Glomerular endothelial cell (primary cell): ENCODE measurements around the gene ASXL1. TPM values are rescaled to one million over a fixed set of nuclear protein-coding genes. Genes with fewer than 3 reads are reported as not detected.

Experiments
- DNase-seq: peaks from one replicate; pipeline ENCODE4 v3.0.0-alpha.2; 2011; ENCODE audit warnings: low read depth, low spot score; ENCODE audit errors: extremely low read depth
- total RNA-seq: library from RNA; depleted of rRNA; stranded (reverse); fragments of >200 nt; gene quantifications from 2 replicates; pipeline ENCODE4 v1.2.3, GENCODE V29; 2015

The ASXL1 gene
- total RNA-seq, 1 donor from 2014 or later: 71.8 TPM

DNA sequence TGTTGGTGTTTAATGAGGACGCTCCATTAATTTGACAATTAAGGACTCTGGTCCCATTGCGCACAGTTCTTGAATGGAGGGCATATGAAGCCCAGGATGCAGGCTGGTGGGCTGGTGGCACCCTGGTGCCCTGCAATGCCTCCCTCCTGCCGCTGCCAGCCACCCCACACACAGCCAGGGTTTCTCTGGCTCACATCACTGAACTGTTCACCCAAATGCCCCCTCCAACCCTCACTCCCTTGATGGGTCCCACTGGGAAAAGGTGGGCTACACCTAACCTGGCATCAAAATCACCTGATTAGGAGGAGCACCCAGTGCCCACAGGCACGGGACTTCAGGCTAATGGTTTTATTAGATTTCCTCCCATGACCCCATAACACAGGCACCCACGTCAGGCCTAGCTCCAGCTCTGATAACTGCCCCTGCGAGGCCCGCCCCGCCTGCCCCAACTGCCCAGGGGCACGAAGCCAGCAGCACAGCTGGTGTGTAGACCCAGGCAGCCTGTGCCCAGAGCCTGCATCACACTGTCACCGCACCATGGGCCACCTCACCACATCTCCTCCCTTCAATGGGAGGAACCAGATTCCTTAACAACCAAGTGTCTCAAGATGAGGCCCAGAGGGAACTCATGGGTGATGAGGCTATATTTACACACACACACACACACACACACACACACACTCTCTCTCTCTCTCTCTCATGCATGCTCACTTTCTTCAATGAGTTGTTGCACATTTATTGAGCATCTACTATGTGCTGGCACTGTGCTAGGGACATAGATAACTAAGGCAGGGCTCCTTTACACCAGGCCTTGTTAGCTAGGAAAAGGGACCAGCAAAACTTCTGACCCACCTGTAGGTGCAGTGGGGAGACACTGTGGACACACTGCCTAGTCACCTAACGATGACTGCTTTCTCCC is 119.7 kb downstream of the ASXL1 start:
- no peak for DNase-seq

- DNase-seq: no peak
These were observed 120.4 kb downstream of the ASXL1 start for GRCh38 chr20:32478576-32478975.

GRCh38 chr20:32479012-32479411 is 120.9 kb downstream of the ASXL1 start:
- DNase-seq: no peak

DNA sequence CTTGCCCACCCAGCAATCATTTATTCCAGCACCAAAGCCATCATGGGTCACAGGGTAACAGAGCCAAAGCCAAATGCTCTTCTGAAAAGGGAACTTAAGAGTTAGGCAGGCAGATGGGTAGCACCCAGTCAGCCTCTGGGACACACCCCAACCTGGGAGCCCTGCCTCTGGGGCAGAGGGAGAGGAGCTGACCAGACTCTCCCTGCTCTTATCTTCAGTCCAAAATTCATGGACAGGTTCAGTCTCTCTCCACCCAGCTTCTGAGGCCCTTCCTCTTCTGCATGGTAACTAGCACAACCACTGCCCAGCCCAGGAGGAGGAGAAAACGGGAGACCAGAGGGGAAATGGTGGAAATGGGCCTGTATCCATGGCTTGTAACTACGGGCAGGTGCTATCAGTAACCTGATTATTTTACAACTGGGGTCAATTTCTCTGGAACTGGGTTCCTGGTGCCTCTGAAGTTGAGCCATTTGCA is 121.6 kb downstream of the ASXL1 start:
- no peak for DNase-seq

GRCh38 chr20:32480371-32481241 is 122.5 kb downstream of the ASXL1 start:
- no peak for DNase-seq

- no peak for DNase-seq
These were observed 123.4 kb downstream of the ASXL1 start for GRCh38 chr20:32481311-32482142.

DNA sequence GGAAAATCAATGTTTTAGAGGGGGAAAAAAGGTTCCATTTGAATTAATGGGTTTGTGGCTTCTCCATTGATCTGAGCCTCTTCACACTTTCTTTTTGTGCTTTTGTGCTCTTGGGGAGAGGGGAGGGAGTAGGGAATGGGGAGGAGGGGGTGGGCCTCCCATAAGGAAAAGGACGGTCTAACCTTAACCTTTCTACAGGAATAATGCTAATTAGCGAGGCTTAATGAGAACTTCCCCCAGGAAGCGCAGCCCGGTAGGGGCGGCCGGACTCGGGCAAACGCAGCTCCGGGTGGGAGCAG is 124.0 kb downstream of the ASXL1 start:
- DNase-seq: no peak

GRCh38 chr20:32482442-32483261 is 124.5 kb downstream of the ASXL1 start:
- no peak for DNase-seq

- DNase-seq: no peak
These were observed 125.5 kb downstream of the ASXL1 start for GRCh38 chr20:32483351-32484224.

DNA sequence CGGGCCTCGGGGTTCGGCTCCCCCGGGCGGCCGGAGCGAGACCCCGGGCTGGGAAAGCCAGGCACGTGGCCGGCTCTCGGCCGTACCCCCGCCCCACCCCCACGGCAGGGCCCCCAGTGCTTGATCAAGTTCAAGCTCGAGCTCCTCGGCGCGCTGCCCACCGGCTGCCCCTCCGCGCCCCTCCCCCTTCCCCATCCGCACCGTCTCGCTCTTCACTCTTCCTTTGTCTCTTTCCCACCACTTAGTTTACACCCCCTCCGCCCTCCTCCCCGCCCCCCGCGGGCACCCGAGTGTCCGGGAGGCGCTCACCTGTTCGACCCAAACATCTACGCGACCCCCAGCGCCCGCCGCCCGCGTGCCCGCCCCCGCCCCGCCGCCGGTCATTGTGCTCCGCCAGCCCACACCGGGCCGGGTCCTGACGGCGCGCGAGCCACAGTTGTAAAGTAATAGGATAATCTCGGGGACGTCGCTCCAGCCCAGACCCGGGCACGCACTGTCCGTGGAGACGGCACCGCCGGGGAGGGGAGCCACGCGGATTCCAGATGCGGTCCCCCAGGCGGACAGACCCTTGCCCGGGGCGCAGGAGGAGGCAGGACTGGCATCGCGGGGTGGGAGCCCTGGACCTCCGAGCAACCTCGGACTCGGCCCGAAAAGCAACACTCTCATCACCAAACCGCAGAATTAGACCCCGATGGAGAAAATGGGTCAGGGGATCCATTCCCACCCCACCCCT is 126.3 kb downstream of the ASXL1 start:
- DNase-seq: no peak

DNA sequence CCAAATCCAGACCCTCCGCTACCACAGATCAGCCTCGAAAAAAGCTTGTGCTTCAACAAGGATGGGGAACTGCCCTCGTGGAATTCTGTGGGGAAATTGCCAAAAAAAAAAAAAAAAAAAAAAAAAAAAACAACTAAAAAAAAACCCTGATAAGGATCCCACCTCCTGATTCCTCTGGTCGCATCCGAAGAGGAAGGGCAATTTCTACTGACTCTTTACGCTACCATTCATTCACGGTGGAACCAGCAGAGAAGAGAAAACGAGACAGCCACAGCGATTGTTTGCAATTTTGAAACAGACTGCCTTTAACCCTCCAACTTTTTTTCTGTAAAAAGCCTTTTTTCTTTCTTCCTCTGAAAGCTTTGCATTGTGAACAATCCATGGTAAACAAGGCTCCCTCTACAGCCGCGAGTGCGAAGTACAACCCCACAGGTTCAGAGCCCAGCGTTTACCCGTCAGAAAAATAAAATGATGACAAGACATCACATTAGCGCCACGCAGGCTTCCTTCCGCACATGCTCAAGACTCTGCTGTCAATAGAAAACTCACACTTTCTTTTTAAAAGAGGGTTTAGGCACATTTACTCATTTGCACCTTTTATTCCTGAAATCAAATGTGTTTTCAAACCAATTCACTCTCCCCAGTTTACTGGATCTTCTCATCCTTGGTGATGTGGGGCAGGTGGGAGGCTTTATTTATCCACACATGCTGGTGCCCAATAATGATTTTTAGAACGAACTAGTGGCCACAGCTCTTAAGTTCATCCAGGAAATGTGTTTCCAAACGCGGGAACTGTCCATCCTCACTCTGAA is 127.0 kb downstream of the ASXL1 start:
- DNase-seq: no peak

GRCh38 chr20:32485770-32486478 is 127.8 kb downstream of the ASXL1 start:
- DNase-seq: no peak

- no peak for DNase-seq
These were observed 129.2 kb downstream of the ASXL1 start for GRCh38 chr20:32487381-32487780.

- DNase-seq: no peak
These were observed 130.1 kb downstream of the ASXL1 start for GRCh38 chr20:32488066-32488838.
